Nasal cavity respiratory epithelium epithelial cell of viscerocranial mucosa (primary cell): ENCODE data around the gene LRRC14B. TPM values are rescaled to one million over a fixed set of nuclear protein-coding genes. Genes with fewer than 3 reads are reported as not detected.

ENCODE experiments used
- total RNA-seq: library from RNA; depleted of rRNA; stranded (reverse); fragments of >200 nt; gene quantifications from 2 replicates; pipeline ENCODE4 v1.2.3, GENCODE V29; 2014

LRRC14B gene
- not detected in 2 replicates for total RNA-seq

DNA sequence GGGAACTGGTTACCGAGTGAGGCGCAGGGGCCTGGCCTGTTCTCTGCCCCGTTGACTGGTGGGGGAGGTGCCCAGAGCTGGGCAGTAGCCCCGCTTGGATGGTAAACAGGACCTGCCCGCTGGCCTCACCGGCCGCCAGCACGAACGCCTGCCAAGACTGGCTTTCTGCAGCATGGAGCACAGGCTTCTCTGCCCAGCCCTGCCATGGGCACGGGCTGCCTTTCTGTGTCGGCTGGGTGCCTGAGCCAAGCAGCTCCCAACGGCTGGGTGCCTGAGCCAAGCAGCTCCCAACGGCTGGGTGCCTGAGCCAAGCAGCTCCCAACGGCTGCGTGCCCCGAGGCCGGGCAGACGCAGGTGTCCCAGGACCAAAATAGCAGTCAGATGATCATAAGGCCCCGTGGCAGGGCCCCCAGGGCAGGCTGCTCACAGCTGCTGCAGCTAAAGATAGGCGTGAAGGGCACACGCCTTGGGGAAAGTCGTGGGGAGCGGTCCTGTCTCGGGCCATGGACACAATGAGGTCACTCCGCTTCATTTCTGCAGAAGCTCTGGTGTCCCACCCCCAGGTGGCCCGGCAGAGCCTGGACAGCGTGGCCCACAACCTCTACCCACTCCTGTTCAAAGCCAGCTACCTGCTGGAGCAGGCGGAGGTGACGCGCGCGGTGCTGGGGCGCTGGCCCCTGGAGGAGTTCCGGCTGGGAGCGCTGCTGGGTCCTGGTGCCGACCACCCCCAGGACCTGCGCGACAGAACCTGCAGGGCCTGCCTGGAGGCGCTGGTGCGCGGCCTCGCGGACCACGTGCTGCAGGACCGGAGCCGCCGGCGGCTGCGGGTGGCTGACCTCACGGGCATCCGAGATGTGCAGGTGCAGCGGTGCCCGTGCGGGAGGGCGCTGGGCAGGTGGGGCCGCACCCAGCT lies at the start of gene LRRC14B:
LRRC14B (plus strand) TSS at position 460 of the 913 bp plus-strand sequence; CDS start at position 504, 44 bp downstream.

DNA sequence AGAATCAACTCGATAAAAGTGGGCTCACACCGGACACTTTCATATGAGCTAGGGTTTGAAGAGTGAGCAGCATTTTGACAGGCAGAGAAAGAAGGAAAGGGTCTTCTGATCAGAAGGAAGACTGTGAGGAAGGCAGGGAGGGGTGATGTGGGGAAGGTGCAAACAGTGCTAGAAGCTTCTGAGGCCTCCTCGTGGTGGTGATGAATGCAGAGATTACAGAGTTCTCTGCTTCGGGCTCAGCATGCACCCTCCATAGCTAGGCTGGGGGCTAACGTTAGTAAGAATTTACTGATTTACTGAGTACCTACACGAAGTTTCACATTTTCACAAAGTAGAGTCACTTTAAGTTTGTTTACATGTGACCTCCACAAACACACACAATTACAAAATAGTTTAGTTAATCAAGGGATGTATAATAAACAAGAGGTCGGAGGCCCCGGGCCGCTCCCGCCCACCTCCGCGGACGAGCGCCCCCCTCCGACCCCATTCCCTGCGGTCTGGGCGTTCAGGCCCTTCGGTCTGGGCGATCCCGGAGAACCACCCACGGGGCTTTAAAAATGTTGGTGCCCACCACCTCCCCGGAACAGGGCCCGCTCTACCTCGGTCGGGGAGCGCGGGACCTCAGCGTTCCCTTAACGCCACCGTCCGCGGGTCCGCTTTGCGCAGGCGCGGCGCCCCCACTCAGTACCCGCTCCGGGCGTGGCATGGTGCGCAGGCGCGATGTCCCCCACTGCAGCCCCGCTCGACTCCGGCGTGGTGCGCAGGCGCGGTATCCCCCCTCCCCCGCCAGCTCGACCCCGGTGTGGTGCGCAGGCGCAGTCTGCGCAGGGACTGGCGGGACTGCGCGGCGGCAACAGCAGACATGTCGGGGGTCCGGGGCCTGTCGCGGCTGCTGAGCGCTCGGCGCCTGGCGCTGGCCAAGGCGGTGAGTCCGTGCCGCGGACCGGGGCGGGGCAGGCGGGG lies 26.5 kb downstream of the LRRC14B start, which contains the start of the genes CCDC127 and SDHA:
CCDC127 (minus strand) TSS at position 660 of the 963 bp plus-strand sequence. CDS start 1,304 bp downstream, outside the sequence.
SDHA (plus strand) TSS at position 827 of the 963 bp plus-strand sequence; CDS start at position 863, 36 bp downstream.

Other genes starting within 250 kb of the LRRC14B start
- gene PLEKHG4B, start 99.3 kb upstream of the LRRC14B start, total RNA-seq: 0.07 TPM in 1 of 2 replicates, not detected in the other
- gene CCDC127, start 26.7 kb downstream of the LRRC14B start, total RNA-seq: 3.1 and 5.5 TPM in 2 replicates
- 93.0 and 114 TPM in 2 replicates for gene SDHA, start 26.8 kb downstream of the LRRC14B start, total RNA-seq
- gene PDCD6, start 80.2 kb downstream of the LRRC14B start, total RNA-seq: 112 and 118 TPM in 2 replicates
- 0.50 and 1.0 TPM in 2 replicates for gene AHRR, start 130.2 kb downstream of the LRRC14B start, total RNA-seq